K562 (cell line): ENCODE results near the gene LHX3. TPM values are rescaled to one million over a fixed set of nuclear protein-coding genes. Genes with fewer than 3 reads are reported as not detected.

ENCODE experiments used
- ATF2 ChIP-seq: sonication (generic); formaldehyde crosslinking; IDR thresholded peaks from 2 replicates; pipeline ENCODE4 v1.8.1; 2022; ENCODE audit warnings: missing genetic modification reagents
- CAMTA2 ChIP-seq: fragments of 250-450 bp; sonication (Bioruptor Pico); conservative IDR thresholded peaks from 2 replicates; pipeline ENCODE4 v1.5.1; 2022
- EZH2 ChIP-seq: IDR thresholded peaks from 2 replicates; pipeline ENCODE4 v1.6.1; 2012; ENCODE audit warnings: low read depth, mild to moderate bottlenecking, inconsistent platforms, low read length, borderline replicate concordance
- GTF3C2 ChIP-seq: IDR thresholded peaks from 3 replicates; pipeline ENCODE4 v1.6.1; 2011; ENCODE audit warnings: borderline replicate concordance, mild to moderate bottlenecking, moderate library complexity; ENCODE audit not compliant: insufficient read length; ENCODE audit errors: extremely low read depth
- MLX ChIP-seq, 2 experiments: fragments of 450-650 bp in 1 of 2; sonication (generic) in 1 of 2; formaldehyde crosslinking; conservative IDR thresholded peaks; 2 replicates each; pipeline versions ENCODE4 v1.4.0 to v1.8.1; 2020 to 2022; ENCODE audit warnings: mild to moderate bottlenecking in 1 of 2, missing genetic modification reagents in 1 of 2
- NCOR1 ChIP-seq: fragments of 450-650 bp; IDR thresholded peaks from 2 replicates; pipeline ENCODE4 v1.6.1; 2016; ENCODE audit warnings: mild to moderate bottlenecking, moderate library complexity
- RAD21 ChIP-seq, 2 experiments: fragments of 250-450 bp in 1 of 2; fragments of 450-650 bp in 1 of 2; sonication (Bioruptor Pico) in 1 of 2; formaldehyde crosslinking in 1 of 2; IDR thresholded peaks in 1 of 2; conservative IDR thresholded peaks in 1 of 2; 2 replicates each; pipeline versions ENCODE4 v1.4.0 to v1.8.0; 2020 to 2022; ENCODE audit warnings: mild to moderate bottlenecking in 2 of 2, moderate library complexity in 1 of 2
- ZNF318 ChIP-seq, 2 experiments: fragments of 450-650 bp; IDR thresholded peaks; 2 replicates each; pipeline ENCODE4 v1.6.1; 2016; ENCODE audit warnings: mild to moderate bottlenecking in 2 of 2, borderline replicate concordance in 1 of 2, low read depth in 1 of 2, moderate library complexity in 1 of 2
- ZNF354B ChIP-seq: fragments of 250-450 bp; sonication (Bioruptor Pico); IDR thresholded peaks from 2 replicates; pipeline ENCODE4 v1.4.0; 2020
- ZNF449 ChIP-seq: fragments of 250-450 bp; sonication (Bioruptor Pico); IDR thresholded peaks from 2 replicates; pipeline ENCODE4 v1.8.0; 2022; ENCODE audit warnings: moderate library complexity, mild to moderate bottlenecking, inconsistent platforms
- polyA plus RNA-seq, 8 experiments: library from polyadenylated mRNA; depleted of rRNA in 4 of 8; stranded (reverse) in 5 of 8; unstranded in 3 of 8; fragments of >200 nt; fragmentation: Nextera tagmentation in 2 of 8; fragmentation: Illumina TruSeq in 1 of 8; extraction: Ambion mirVana in 2 of 8; extraction: Trizol in 1 of 8; gene quantifications; 2 replicates each; pipeline versions ENCODE4 v1.2.1 to v1.2.3, GENCODE V29; 2011 to 2014; ENCODE audit warnings: inconsistent platforms in 1 of 8, missing spikeins in 1 of 8
- total RNA-seq, 7 experiments: library from RNA; depleted of rRNA in 6 of 7; stranded (reverse); fragments of >200 nt in 6 of 7; fragmentation: Illumina TruSeq in 2 of 7; extraction: Trizol in 2 of 7; gene quantifications; 2 replicates each; pipeline versions ENCODE4 v1.2.1 to v1.2.3, GENCODE V29; 2011 to 2021; ENCODE audit warnings: low replicate concordance in 1 of 7

Gene LHX3
- total and polyA plus RNA-seq, 9 of the 15 experiments (the other 6 are each of a cell fraction or from before 2014, with no cell fraction given) = 0.09 TPM; not detected in 8

- TF ChIP-seq ZNF318 (IDR thresholded peaks at IDR 0.05; ENCODE audit: borderline replicate concordance in 1 of 2, low read depth in 1 of 2) = no peak
- TF ChIP-seq CAMTA2 (CRISPR knock-in tag) = no peak
- TF ChIP-seq NCOR1 = no peak
- no peak for TF ChIP-seq EZH2
- no peak for TF ChIP-seq GTF3C2
- no peak for TF ChIP-seq MLX (CRISPR knock-in tag; conservative IDR thresholded peaks at IDR 0.05)
- no peak for TF ChIP-seq RAD21 (CRISPR knock-in tag; conservative IDR thresholded peaks at IDR 0.05 in 1 of 2, IDR thresholded peaks at IDR 0.05 in 1 of 2)
- TF ChIP-seq ZNF354B (CRISPR knock-in tag) = no peak
- TF ChIP-seq ZNF449 (CRISPR knock-in tag) = no peak
- no peak for TF ChIP-seq ATF2
These were observed 12.4 kb downstream of the LHX3 start (continued) for GRCh38 chr9:136192289-136193126.
